Hepatic stellate cell (primary cell): ENCODE measurements around the gene CHDH.

Experiments used
- DNase-seq: peaks from one replicate; pipeline ENCODE4 v3.0.0; 2011; ENCODE audit warnings: low spot score

Gene CHDH

GRCh38 chr3:53850895-53851294 is 4.7 kb upstream of the CHDH start:
- no peak for DNase-seq

- no peak for DNase-seq
These were observed 3.7 kb upstream of the CHDH start for GRCh38 chr3:53849916-53850315.

- no peak for DNase-seq
These were observed 584 bp upstream of the CHDH start for GRCh38 chr3:53846851-53847155.

- no peak for DNase-seq
These were observed 412 bp downstream of the CHDH start for GRCh38 chr3:53845881-53846133.

GRCh38 chr3:53845103-53845880 is 927 bp downstream of the CHDH start:
- DNase-seq: peak; percentile 45

- DNase-seq: no peak
These were observed 1.7 kb downstream of the CHDH start for GRCh38 chr3:53844262-53845102.

GRCh38 chr3:53843195-53844177 is 2.7 kb downstream of the CHDH start:
- no peak for DNase-seq

GRCh38 chr3:53842436-53843194 is 3.6 kb downstream of the CHDH start:
- DNase-seq: no peak

- DNase-seq: no peak
These were observed 4.9 kb downstream of the CHDH start for GRCh38 chr3:53841296-53841695.

GRCh38 chr3:53837331-53837730 is 8.9 kb downstream of the CHDH start:
- DNase-seq: no peak

GRCh38 chr3:53836084-53836872 is 9.9 kb downstream of the CHDH start:
- DNase-seq: no peak

- DNase-seq: no peak
These were observed 11.0 kb downstream of the CHDH start for GRCh38 chr3:53835257-53835656.

- no peak for DNase-seq
These were observed 11.7 kb downstream of the CHDH start for GRCh38 chr3:53834429-53835095.

- DNase-seq: no peak
These were observed 12.5 kb downstream of the CHDH start for GRCh38 chr3:53833700-53834099.

GRCh38 chr3:53833053-53833645 is 13.1 kb downstream of the CHDH start:
- no peak for DNase-seq

- no peak for DNase-seq
These were observed 15.3 kb downstream of the CHDH start for GRCh38 chr3:53830944-53831343.

- no peak for DNase-seq
These were observed 16.6 kb downstream of the CHDH start for GRCh38 chr3:53829605-53830004.

GRCh38 chr3:53828581-53828980 is 17.6 kb downstream of the CHDH start:
- DNase-seq: no peak

GRCh38 chr3:53826048-53826447 is 20.2 kb downstream of the CHDH start:
- no peak for DNase-seq

- no peak for DNase-seq
These were observed 21.4 kb downstream of the CHDH start for GRCh38 chr3:53824795-53825194.
